ENCODE measurements around the gene PKP1. TPM values are rescaled to one million over a fixed set of nuclear protein-coding genes. Genes with fewer than 3 reads are reported as not detected.
A peak's percentile ranks its signal among the peaks of the same experiment; 100 is the strongest.

PKP1 gene
- total and polyA plus RNA-seq, 2 experiments from 2014 or later, result 0.19 to 0.83 TPM

DNA sequence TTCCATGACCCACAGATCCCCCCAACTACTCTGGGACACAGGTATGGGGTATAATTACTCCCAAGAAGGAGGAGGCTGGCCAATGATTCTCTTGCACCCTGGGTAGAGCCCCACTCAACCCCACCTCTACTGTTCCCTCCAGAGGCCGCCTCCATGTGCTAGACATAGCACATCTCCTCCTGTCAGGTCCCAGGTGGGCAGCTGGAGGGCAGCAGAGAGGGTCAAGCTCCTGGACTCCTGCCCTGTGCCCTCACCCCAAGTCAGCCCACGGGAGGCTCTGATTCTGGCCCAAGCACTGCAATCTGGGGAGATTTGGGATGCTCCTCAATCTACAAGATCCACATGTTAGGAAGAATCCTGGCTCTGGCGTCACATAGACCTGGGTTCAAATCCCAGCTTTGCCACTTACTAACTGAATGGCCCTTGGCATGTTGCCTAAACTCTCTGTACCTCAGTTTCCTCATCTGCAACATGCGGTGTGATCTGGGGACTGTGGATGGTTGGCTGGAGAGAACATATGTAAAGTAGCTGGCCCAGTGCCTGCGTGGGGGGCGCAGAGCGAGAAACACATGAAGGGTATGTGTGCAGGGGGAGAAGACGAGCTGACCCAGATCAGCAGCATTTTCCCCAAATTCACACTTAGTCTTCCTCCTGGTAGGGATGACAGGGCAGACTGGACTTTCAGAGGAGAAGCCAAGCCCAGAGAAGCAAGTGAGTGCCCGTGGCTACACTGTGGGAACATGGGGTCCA is 71.0 kb downstream of the PKP1 start:
- Mint-ChIP-seq H3K36me3 (ENCODE audit: low read depth) (no peaks in the 10 kb centered on the region), H3K9me3 (no peaks in the 10 kb centered on the region), H3K27me3 (ENCODE audit: insufficient read depth, low read depth, poor library complexity) (peaks cover 24% of the 10 kb centered on the region), H3K4me3 (no peak overlapping the region), H3K27ac (no peak overlapping the region), H3K4me1 (peaks cover 19% of the 10 kb centered on the region)
- Histone ChIP-seq H3F3A (replicated peaks; ENCODE audit: low read depth) (no peaks in the 10 kb centered on the region), H2AFZ (no peak overlapping the region), H4K20me1 (replicated peaks; ENCODE audit: insufficient read depth) (no peaks in the 10 kb centered on the region), H3K79me2 (replicated peaks; ENCODE audit: insufficient read depth) (no peaks in the 10 kb centered on the region), H3K4me2 (no peak overlapping the region), H3K36me3 (ENCODE audit: insufficient read depth) (no peaks in the 10 kb centered on the region), H3K27me3 (ENCODE audit: insufficient read depth) (no peaks in the 10 kb centered on the region), H3K9me2 (ENCODE audit: insufficient read depth) (no peaks in the 10 kb centered on the region), H3K27ac (ENCODE audit: low read depth) (no peak overlapping the region), H3K4me3 (no peak overlapping the region), H3K4me1 (ENCODE audit: insufficient read depth) (no peaks in the 10 kb centered on the region)
- TF ChIP-seq, protein P1, sequence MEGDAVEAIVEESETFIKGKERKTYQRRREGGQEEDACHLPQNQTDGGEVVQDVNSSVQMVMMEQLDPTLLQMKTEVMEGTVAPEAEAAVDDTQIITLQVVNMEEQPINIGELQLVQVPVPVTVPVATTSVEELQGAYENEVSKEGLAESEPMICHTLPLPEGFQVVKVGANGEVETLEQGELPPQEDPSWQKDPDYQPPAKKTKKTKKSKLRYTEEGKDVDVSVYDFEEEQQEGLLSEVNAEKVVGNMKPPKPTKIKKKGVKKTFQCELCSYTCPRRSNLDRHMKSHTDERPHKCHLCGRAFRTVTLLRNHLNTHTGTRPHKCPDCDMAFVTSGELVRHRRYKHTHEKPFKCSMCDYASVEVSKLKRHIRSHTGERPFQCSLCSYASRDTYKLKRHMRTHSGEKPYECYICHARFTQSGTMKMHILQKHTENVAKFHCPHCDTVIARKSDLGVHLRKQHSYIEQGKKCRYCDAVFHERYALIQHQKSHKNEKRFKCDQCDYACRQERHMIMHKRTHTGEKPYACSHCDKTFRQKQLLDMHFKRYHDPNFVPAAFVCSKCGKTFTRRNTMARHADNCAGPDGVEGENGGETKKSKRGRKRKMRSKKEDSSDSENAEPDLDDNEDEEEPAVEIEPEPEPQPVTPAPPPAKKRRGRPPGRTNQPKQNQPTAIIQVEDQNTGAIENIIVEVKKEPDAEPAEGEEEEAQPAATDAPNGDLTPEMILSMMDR (conservative IDR thresholded peaks at IDR 0.05; ENCODE audit: low read depth in 2 of 2), result peak in 1 of 2 experiments; percentile 28; a peak in 2 of 4 replicates
- no peak for TF ChIP-seq JUNB (IDR thresholded peaks at IDR 0.05; ENCODE audit: unreplicated experiment)
- no peak for DNase-seq (ENCODE audit: low spot score)
- ATAC-seq, result no peak; the same call in 2 of the 3 replicates

DNA sequence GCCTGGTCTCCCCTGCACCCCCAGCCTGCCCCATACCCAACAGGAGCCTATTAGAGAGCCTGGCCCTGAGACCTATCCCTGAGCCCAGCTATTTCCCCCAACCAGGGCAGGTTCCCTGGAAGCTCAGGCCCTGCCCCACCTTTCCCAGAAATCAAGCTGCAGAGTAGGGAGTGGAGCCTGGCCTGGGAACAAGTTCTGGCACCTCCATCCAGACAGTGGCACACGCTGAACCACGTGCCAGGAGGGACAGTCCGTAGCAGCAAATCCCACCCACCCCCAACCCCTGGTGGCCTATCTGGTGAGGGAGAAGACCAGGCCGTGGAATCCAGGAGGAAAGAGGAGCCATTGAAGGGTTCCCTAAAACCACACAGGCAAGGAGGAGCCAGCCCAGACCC is 71.6 kb downstream of the PKP1 start:
- no peak for DNase-seq (ENCODE audit: low spot score)
- H2AFZ ChIP-seq, result no peak overlapping the region
- no peak for ATAC-seq
- H3K79me2 ChIP-seq (replicated peaks; ENCODE audit: insufficient read depth), result no peaks in the 10 kb centered on the region
- H3K4me1 Mint-ChIP-seq, result peaks cover 19% of the 10 kb centered on the region
- no peak overlapping the region for H3K4me3 Mint-ChIP-seq
- no peaks in the 10 kb centered on the region for H3K9me2 ChIP-seq (ENCODE audit: insufficient read depth)
- H3K27me3 ChIP-seq (ENCODE audit: insufficient read depth), result no peaks in the 10 kb centered on the region
- no peaks in the 10 kb centered on the region for H3F3A ChIP-seq (replicated peaks; ENCODE audit: low read depth)
- no peaks in the 10 kb centered on the region for H4K20me1 ChIP-seq (replicated peaks; ENCODE audit: insufficient read depth)
- H3K27ac Mint-ChIP-seq, result no peak overlapping the region
- H3K27me3 Mint-ChIP-seq (ENCODE audit: insufficient read depth, low read depth, poor library complexity), result peaks cover 25% of the 10 kb centered on the region
- no peaks in the 10 kb centered on the region for H3K36me3 ChIP-seq (ENCODE audit: insufficient read depth)
- H3K4me2 ChIP-seq, result no peak overlapping the region
- H3K36me3 Mint-ChIP-seq (ENCODE audit: low read depth), result no peaks in the 10 kb centered on the region
- no peaks in the 10 kb centered on the region for H3K9me3 Mint-ChIP-seq
- no peaks in the 10 kb centered on the region for H3K4me1 ChIP-seq (ENCODE audit: insufficient read depth)
- H3K4me3 ChIP-seq, result no peak overlapping the region
- H3K27ac ChIP-seq (ENCODE audit: low read depth), result no peak overlapping the region
- TF ChIP-seq NANOG (IDR thresholded peaks at IDR 0.05; ENCODE audit: borderline replicate concordance), result no peak
- TF ChIP-seq EZH2phosphoT487 (IDR thresholded peaks at IDR 0.05; ENCODE audit: unreplicated experiment), result no peak
- no peak for TF ChIP-seq ZNF114 (CRISPR knock-in tag; IDR thresholded peaks at IDR 0.05)
- TF ChIP-seq EZH2 (IDR thresholded peaks at IDR 0.05; ENCODE audit: low read depth, unreplicated experiment), result no peak
- no peak for TF ChIP-seq JUNB (IDR thresholded peaks at IDR 0.05; ENCODE audit: unreplicated experiment)
- TF ChIP-seq, protein P2, sequence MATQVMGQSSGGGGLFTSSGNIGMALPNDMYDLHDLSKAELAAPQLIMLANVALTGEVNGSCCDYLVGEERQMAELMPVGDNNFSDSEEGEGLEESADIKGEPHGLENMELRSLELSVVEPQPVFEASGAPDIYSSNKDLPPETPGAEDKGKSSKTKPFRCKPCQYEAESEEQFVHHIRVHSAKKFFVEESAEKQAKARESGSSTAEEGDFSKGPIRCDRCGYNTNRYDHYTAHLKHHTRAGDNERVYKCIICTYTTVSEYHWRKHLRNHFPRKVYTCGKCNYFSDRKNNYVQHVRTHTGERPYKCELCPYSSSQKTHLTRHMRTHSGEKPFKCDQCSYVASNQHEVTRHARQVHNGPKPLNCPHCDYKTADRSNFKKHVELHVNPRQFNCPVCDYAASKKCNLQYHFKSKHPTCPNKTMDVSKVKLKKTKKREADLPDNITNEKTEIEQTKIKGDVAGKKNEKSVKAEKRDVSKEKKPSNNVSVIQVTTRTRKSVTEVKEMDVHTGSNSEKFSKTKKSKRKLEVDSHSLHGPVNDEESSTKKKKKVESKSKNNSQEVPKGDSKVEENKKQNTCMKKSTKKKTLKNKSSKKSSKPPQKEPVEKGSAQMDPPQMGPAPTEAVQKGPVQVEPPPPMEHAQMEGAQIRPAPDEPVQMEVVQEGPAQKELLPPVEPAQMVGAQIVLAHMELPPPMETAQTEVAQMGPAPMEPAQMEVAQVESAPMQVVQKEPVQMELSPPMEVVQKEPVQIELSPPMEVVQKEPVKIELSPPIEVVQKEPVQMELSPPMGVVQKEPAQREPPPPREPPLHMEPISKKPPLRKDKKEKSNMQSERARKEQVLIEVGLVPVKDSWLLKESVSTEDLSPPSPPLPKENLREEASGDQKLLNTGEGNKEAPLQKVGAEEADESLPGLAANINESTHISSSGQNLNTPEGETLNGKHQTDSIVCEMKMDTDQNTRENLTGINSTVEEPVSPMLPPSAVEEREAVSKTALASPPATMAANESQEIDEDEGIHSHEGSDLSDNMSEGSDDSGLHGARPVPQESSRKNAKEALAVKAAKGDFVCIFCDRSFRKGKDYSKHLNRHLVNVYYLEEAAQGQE (IDR thresholded peaks at IDR 0.05; ENCODE audit: unreplicated experiment), result no peak
- TF ChIP-seq POLR2AphosphoS5 (IDR thresholded peaks at IDR 0.05; ENCODE audit: low read depth), result no peak
- TF ChIP-seq, protein P1 (conservative IDR thresholded peaks at IDR 0.05; ENCODE audit: low read depth in 2 of 2), result no peak
